HG03196 (cell line): ENCODE data around the gene RHBDD2.
"Not testable (repeated sequence)": the region's sequence is repeated elsewhere in the genome, so short reads cannot be mapped to it uniquely, and the experiment has no call there.

Source experiments
- ATAC-seq: cut with Tn5 transposase; IDR thresholded peaks from one replicate; pipeline ENCODE4 v1.9.1; 2021; ENCODE audit not compliant: unreplicated experiment

RHBDD2 gene

DNA sequence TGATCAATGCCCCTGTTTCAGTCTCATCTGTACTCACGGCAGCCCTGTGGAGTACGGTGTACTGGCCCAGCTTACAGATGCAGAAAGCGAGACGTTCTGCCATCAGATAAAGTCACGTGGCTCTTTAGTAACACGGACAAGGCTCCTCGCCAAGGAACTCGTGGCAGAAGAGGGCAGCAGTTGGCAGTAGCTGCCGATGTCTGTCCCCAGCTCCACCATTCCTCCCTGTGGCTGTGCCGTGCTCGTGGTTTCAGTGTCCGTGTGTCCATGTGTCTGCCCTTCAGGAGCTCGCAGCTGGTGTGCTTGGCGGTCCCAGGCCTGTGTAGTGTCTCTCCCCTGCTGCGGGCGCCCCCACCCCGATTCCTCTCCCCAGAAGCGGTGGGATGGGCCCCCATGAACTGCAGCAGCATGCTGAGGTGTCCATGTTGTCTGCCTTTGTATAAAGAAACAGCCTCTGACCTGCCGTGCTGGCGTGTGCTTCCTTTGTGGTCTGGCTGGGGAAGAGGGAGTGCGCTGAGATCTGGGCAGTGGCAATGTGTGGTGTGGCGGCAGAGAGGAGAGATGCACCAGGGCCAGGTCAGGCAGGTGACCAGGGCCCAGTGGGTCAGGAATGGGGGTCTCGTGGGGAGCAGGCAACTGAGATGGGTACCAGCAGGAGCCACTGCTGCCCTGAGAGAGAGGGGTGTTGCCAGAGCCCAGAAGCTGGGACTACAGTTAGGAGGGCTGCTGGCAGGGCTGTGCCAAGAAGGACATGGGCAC, 9.8 kb downstream of the RHBDD2 start:
- no peak for ATAC-seq

DNA sequence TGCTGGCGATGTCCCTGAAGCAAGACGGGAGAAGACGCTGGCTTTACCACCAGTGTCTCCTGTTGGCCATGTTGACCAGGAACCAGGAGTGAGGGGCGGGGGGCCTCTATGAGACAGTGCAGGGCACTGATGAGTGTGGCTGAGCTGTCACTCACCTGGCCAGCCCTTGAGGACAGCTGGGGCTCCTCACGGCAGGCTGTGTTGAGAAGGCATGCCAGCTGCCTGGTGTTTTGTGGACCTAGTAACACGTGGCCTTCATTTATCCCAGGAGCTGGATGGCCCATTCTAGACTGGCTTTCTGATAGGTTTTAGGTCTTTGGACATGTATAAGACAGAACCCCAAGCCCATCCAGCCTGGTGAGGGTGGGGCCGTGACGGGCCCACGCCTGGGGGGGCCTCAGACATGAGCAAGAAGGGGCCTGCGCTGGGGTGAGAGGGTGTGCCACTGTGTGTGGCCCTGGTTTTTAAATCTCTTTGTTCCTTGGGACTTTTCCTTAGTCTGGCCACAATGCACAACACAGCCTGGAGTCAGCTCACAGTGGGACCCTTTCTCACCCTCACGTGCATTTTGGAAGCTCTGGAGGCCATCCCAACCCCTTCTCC, 10.5 kb downstream of the RHBDD2 start:
- ATAC-seq, result no peak

DNA sequence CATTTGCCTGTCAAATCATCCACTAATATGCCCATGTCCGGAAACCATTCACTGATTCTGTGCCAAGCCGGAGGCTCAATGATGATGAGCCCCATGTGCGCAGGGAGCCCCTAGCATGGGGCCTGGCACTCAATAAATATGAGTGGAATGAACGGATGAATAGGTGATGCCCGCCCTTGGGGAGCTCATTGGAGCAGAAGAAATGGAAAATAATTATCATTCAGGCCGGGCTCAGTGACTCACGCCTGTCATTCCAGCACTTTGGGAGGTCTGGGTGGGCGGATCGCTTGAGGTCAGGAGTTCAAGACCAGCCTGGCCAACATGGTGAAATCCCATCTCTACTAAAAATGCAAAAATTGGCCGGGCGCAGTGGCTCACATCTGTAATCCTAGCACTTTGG, 11.0 kb downstream of the RHBDD2 start:
- ATAC-seq, result no peak

- ATAC-seq, result not testable (repeated sequence)
Measured at GRCh38 chr7:75891237-75891636, 12.4 kb downstream of the RHBDD2 start.

DNA sequence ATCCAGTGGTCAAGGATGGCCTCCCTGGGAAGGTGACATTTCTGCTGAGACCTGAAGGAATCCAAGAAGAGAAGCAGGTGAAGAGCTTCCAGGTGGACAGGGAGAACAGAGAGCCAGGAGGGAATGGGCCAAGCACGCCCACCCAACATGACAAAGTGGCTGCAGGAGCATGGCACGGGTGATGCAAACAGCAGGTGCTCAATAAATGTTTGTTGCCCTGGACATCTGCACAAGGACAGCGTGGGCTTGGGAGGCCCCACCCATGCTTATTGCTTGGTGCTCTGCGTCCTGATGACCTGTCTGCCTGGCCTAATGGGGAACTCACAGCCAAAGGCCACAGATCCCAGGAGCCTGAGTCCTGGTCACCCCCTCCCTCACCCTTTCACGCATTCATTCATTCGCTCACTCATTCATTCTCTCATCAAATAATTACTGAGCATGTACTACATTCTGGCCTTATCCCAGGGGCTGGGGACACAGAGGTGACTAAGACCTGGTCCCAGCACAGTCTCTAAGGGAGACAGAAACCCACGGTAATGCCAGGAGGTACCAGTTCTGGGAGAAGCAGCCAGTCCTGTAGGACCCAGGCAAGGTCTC, 13.1 kb downstream of the RHBDD2 start:
- no peak for ATAC-seq

- ATAC-seq, result no peak
Measured at GRCh38 chr7:75892634-75893272, 13.9 kb downstream of the RHBDD2 start.

GRCh38 chr7:75896803-75897327, 18.0 kb downstream of the RHBDD2 start:
- ATAC-seq, result no peak

GRCh38 chr7:75900617-75901315, 21.9 kb downstream of the RHBDD2 start:
- ATAC-seq, result no peak

- no peak for ATAC-seq
Measured at GRCh38 chr7:75905785-75906604, 27.2 kb downstream of the RHBDD2 start.

DNA sequence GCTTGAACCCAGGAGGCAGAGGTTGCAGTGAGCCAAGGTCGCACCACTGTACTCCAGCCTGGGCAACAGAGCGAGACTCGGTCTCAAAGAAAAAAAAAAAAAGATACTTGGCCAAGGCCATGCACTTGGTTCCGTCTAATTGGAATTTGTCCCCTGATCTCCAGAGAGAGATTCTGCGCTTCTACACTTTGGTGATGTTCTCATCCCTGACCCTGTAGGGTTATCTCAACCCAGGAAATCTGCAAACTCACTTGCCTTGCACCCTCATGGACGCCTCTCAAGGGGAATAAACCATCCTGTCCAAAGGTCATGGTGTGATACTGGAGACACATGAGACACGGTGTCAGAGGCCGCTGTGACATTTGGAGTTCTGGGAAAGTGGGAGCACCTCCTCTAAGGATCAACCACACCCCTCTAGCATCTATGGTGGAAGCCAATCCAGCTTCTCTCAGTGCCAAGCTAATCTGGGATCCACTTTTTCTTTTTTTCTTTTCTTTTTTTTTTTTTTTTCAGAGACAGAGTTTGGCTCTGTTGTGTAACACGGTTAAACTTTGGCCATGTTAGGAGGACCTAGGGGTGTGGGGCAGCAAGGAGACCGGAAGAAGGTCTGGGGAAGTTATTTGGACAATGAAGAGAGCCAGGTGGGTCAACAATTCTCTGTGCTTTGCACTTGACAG, 28.3 kb downstream of the RHBDD2 start:
- ATAC-seq, result no peak

DNA sequence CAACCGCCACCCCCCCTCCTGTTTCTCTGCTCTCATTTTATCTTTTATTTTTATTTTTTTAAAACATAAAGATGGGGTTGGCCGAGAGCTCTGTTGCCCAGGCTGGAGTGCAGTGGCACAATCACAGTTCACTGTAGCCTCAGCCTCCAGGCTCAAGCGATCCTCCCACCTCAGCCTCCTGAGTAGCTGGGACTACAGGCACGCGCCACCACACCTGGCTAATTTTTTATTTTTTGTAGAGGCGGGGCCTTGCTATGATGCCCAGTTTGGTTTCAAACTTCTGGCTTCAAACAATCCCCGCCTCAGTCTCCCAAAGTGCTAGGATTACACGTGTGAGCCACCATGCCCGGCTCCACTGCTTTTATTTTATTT, 28.8 kb downstream of the RHBDD2 start:
- ATAC-seq, result not testable (repeated sequence)

- no peak for ATAC-seq
Measured at GRCh38 chr7:75909521-75910132, 30.8 kb downstream of the RHBDD2 start.

GRCh38 chr7:75911186-75911585, 32.4 kb downstream of the RHBDD2 start:
- not testable (repeated sequence) for ATAC-seq

DNA sequence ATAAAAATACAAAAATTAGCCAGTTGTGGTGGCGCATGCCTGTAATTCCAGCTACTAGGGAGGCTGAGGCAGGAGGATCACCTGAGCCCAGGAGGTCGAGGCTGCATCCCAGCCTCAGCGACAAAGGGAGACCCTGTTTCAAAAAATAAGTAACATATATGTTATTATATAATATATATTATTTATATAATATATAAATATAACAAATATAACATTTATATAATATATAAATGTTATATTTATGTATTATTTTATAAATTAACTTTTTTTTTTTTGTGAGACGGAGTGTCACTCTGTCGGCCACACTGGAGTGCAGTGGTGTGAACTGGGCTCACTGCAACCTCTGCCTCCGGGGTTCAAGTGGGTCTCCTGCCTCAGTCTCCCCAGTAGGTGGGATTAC, 34.6 kb downstream of the RHBDD2 start:
- ATAC-seq, result no peak

DNA sequence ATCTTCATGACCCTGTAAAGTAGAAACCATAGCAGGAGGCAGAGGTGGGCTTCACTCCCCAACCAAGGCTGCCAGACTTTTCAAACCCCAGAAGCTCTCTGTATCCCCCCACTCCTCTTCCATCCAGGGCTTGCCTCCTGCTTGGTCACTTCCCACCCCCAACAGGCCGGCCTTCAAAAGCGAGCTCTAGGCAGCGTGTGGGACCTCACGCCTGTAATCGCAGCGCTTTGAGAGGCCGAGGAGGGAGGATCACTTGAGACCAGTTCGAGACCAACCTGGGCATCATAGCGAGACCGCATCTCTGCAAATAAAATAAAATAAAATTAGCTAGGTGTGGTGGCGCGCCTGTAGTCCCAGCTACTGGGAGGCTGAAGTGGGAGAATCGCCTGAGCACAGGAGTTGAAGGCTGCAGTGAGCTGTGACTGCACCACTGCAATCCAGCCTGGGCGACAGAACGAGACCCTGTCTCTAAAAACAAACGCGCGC, 35.4 kb downstream of the RHBDD2 start:
- no peak for ATAC-seq

GRCh38 chr7:75914655-75915415, 36.0 kb downstream of the RHBDD2 start, which contains the start of gene POR:
POR (plus strand) TSS chr7:75915155; CDS start chr7:75954002, 38,847 bp downstream.
- peak; percentile 86 for ATAC-seq

- ATAC-seq, result no peak
Measured at GRCh38 chr7:75915416-75916156, 36.8 kb downstream of the RHBDD2 start.
